GM10248 (cell line): ENCODE data around the gene ZNF593OS.

Experiments
- CTCF ChIA-PET: fragments of 300-600 bp; sonication (Branson Sonifier 250); formaldehyde crosslinking; extraction: SDS; loops from one replicate; lab custom pipeline; 2021; ENCODE audit warnings: antibody characterized with exemption; lab: Yijun Ruan, JAX
- POLR2A ChIA-PET: fragments of 350-650 bp; sonication (Branson Sonifier 250); formaldehyde crosslinking; extraction: SDS; loops from one replicate; lab custom pipeline; 2020; ENCODE audit warnings: antibody characterized with exemption; lab: Yijun Ruan, JAX
- DNase-seq: peaks from one replicate; pipeline ENCODE4 v3.0.0; 2012; ENCODE audit errors: extremely low spot score
- TF ChIP-seq, protein P1 (sequence below): IDR thresholded peaks from 2 replicates; pipeline ENCODE4 v1.5.1; 2012; ENCODE audit warnings: mild to moderate bottlenecking, low read depth; ENCODE audit errors: extremely low read depth, missing control alignments, control extremely low read depth

Gene ZNF593OS

DNA sequence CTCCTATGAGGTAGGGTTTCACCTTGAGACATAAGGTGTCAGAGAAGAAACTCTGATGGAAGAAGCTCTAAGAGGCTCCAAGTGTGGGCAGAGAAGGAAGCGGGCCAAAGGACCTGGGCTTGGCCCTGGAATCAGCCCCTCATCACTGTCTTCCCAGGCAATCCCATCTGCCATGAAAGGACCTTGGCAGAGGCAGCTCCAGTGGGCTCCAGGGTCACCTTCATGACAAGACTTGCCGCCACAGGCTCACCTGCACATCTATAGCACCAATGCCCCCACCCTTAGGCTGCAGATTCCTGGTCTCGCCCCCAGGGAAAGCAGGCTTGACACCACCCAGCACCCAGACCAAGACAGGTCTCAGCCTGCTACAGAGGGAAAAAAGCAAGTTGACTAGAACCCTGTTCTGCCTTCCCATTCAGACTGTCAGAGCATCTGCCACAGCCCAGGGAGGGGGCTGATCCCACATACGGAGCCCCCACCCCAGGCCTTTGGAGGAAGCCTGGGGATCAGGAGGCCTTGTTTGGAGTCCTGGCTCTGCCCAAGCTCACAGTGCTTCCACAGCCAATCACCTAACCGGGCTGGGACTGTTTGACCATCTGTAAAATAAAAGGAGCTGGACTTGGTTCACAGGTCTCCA lies 13.2 kb downstream of the ZNF593OS start:
- CTCF ChIA-PET, result interaction anchor here (1.5 to 5.0 kb wide), 3 partner anchors 12 to 54 kb away, joined by 4 to 37 read pairs (median 19); partner anchors contain the start of gene ZNF593
- DNase-seq, result no peak
- TF ChIP-seq, protein P1, sequence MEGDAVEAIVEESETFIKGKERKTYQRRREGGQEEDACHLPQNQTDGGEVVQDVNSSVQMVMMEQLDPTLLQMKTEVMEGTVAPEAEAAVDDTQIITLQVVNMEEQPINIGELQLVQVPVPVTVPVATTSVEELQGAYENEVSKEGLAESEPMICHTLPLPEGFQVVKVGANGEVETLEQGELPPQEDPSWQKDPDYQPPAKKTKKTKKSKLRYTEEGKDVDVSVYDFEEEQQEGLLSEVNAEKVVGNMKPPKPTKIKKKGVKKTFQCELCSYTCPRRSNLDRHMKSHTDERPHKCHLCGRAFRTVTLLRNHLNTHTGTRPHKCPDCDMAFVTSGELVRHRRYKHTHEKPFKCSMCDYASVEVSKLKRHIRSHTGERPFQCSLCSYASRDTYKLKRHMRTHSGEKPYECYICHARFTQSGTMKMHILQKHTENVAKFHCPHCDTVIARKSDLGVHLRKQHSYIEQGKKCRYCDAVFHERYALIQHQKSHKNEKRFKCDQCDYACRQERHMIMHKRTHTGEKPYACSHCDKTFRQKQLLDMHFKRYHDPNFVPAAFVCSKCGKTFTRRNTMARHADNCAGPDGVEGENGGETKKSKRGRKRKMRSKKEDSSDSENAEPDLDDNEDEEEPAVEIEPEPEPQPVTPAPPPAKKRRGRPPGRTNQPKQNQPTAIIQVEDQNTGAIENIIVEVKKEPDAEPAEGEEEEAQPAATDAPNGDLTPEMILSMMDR, result no peak
- POLR2A ChIA-PET, result no interaction called here

DNA sequence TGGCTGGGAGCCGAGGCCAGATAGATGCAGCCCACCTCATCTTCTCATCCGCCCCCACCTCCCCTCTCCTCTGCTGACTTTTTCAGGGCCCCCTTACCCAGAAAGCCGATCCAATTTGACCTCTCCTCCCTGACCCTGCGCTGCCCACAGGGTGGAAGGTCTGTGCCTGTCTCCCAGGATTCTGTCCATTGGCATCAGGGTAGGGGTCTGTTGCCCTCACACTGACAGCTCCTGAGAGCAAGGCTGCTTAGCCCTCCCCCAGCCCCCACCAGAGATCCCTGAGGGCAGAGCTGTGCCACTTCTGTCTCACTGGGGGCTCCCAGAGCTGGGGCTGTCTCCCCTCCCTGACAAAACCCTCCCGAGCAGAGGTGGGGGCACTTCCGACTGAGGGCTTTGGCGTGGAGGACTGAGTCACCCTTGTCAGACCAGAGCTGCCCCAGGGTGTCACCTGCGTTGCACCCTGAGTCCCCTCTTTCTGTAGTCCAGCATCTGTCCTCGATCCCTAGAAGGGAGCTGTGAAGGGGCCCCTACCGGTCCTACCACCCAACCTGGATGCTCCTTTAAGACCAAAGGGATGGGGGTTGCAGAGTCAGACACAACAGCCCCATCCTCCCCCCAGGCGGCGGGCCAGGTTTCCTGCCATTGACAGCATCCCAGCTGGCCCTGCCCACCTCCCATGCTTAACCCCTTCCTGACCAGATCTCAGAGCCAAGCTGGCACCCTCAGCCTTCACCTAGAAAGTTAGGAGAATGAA lies 15.2 kb downstream of the ZNF593OS start:
- CTCF ChIA-PET, result interaction anchor here (1.2 to 5.0 kb wide), 8 partner anchors 11 to 77 kb away, joined by 3 to 37 read pairs (median 5); partner anchors contain the start of genes CEP85, PDIK1L and ZNF593
- DNase-seq, result no peak
- POLR2A ChIA-PET, result no interaction called here
- TF ChIP-seq, protein P1, result no peak

DNA sequence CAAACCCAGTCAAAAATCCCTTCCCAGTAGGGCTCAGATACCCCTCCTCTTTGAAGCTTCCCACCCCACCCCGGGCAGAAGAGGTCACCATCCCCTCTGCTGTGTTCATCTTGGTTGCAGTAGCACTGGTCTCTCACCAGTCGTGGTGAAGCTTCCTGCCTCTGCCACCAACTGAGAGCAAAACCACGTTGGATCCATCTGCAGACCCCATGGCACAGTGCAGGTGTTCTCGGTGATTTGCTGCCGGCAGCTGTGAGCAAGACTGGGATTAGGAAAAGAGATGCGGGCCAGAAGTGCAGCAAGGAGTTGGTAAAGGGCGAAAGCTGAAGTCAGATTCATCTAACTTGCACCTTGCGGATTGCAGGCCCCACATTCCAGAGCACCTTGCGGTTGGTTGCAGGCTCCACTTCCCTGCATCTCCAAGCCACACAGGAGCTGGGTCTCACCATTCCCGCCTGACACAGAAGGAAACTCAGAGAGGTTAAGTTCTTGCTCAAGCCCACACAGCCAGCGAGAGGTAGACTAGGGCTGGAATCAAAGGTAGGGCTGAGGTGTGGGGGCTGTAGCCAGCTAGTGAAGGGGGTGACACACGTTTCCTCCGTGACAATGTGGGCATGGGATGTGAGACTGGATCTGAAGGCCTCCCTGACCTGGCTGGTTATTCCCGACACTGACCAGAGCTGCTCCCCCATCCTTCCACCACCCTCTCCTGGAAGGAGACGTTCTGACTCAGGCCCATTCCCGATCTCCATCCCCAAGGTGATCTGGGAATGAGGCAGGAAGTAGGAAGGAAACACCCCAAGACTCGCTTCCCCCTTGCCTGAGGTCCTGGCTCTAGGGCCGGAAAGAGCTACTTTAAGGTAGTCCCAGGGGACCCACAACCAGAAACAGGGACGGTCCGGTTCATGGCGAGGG lies 16.0 kb downstream of the ZNF593OS start:
- TF ChIP-seq, protein P1, result no peak
- DNase-seq, result peak; percentile 22
- CTCF ChIA-PET, result interaction anchor here (1.4 to 5.0 kb wide), 4 partner anchors 10 to 44 kb away, joined by 3 to 37 read pairs (median 6); partner anchors contain the start of genes PDIK1L and ZNF593
- POLR2A ChIA-PET, result no interaction called here

DNA sequence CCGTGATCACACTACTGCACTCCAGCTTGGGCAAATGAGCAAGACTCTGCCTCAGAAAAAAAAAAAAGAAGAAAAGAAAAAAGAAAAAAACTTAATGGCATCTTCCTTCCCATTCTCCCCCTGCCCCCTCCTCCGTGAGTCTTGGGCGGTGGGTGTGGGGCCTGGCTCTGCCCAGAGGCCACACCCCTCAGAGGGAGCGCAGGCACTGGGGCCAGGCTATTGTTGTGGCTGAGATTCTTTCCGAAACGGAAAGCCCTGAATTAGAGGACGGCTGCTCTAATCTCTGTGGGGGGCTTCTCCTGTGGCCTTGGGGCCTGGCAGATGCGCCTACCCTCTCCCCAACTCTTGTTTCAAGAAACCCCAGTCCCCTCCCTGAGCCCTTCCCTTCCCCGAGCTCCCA lies 16.9 kb downstream of the ZNF593OS start:
- ChIA-PET POLR2A (no interaction called here), CTCF (interaction anchor here (1.1 to 5.0 kb wide), 4 partner anchors 9 to 50 kb away, joined by 3 to 37 read pairs (median 6); partner anchors contain the start of gene ZNF593)
- no peak for DNase-seq
- TF ChIP-seq, protein P1, result no peak

DNA sequence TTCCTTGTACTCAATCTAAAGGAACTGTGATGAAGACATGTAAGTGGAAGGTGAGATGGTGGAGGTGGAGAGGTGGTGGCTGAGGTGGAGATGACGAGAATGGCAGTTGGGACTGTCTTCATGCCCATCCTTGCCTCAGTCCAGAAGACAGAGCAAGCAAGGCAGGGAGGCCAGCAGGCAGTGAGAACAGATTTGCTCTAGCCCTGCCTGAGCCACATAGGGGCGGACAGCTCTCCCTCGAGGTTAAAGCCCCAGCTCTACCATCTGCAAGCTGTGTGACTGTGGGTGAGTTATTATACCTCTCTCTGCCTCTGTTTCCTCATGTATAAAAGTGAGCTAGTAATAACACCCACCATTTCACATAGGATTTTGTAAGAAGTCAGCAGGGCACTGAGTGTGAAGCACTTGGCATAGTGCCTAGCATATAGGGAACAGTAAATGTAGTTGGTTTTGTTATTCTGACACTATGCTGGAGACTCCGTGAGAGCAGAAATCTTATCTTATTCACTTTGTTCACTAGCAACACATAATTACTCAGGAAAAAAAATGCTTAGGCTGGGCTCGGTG lies 17.6 kb downstream of the ZNF593OS start:
- CTCF ChIA-PET, result interaction anchor here (1.1 to 5.0 kb wide), 3 partner anchors 8 to 49 kb away, joined by 3 to 37 read pairs (median 3); no protein-coding TSS in a partner anchor
- no peak for DNase-seq
- TF ChIP-seq, protein P1, result no peak
- POLR2A ChIA-PET, result no interaction called here

DNA sequence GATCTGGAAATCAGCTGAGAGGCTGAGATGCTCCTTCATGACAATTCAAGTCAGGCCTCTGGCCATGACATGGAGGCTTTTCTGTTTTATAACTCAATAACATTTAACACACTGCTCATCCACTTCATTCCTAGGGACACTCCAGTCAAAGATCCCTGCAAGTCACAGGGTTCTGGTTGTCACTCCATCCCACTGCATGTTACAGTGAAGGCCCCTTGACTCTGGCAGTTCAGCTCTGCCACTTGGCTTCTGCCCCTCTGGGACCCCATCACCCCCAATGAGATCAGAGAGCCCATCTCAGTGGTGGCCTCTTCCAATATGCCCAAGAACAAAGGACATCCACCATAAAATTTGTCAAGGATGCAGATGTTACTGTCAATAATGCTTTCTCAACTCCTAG lies 22.7 kb downstream of the ZNF593OS start:
- CTCF ChIA-PET, result interaction anchor here (8.2 kb wide), 1 partner anchor 38 kb away, joined by 115 read pairs; the partner anchor contains the start of gene PDIK1L

More for the DNA sequence above, 22.7 kb downstream of the ZNF593OS start:
- TF ChIP-seq, protein P1, result no peak
- POLR2A ChIA-PET, result no interaction called here
- no peak for DNase-seq
